Left renal cortex interstitium (tissue), 4 donors: ENCODE results near the gene CWC15. TPM values are rescaled to one million over a fixed set of nuclear protein-coding genes. Genes with fewer than 3 reads are reported as not detected.
"Not testable (repeated sequence)": the region's sequence is repeated elsewhere in the genome, so short reads cannot be mapped to it uniquely, and the experiment has no call there.

ENCODE experiments used
- DNase-seq, 4 donors: peaks; one replicate each; pipeline ENCODE4 v3.0.0-alpha.2; 2013; ENCODE audit warnings: low read depth in 4 of 4, low spot score in 2 of 4, missing footprints in 1 of 4
- polyA plus RNA-seq, 4 donors: library from polyadenylated mRNA; unstranded; fragments of 120-200 nt; gene quantifications; one replicate each; pipeline ENCODE4 v1.2.1, GENCODE V29; 2013; ENCODE audit not compliant: insufficient read length in 4 of 4

CWC15 gene
- 100 to 1,000 TPM; 111 to 120 (median 115) TPM for polyA plus RNA-seq

GRCh38 chr11:94973099-94973968, at the start of gene CWC15, which contains the start of gene KDM4D:
Gene CWC15 (minus strand): TSS chr11:94973556. CDS start chr11:94972185, 1,371 bp downstream.
Gene KDM4D (plus strand): TSS chr11:94973709. CDS start chr11:94997373, 23,664 bp downstream.
- peak; percentile 88 to 96 (median 92) for DNase-seq

GRCh38 chr11:95021468-95021867, 48.1 kb upstream of the CWC15 start:
- DNase-seq: not testable (repeated sequence)

- DNase-seq: no peak
Measured at GRCh38 chr11:95016139-95016538, 42.8 kb upstream of the CWC15 start.

- no peak for DNase-seq
Measured at GRCh38 chr11:95014184-95014821, 40.9 kb upstream of the CWC15 start.

- no peak for DNase-seq
Measured at GRCh38 chr11:95011376-95011775, 38.0 kb upstream of the CWC15 start.

GRCh38 chr11:95005642-95006041, 32.3 kb upstream of the CWC15 start:
- DNase-seq: no peak

GRCh38 chr11:95003716-95004115, 30.4 kb upstream of the CWC15 start:
- no peak for DNase-seq

GRCh38 chr11:94998285-94998684, 24.9 kb upstream of the CWC15 start:
- no peak for DNase-seq

- DNase-seq: no peak
Measured at GRCh38 chr11:94997437-94997836, 24.1 kb upstream of the CWC15 start.

- DNase-seq: no peak
Measured at GRCh38 chr11:94993400-94993943, 20.1 kb upstream of the CWC15 start.

GRCh38 chr11:94988748-94989147, 15.4 kb upstream of the CWC15 start:
- DNase-seq: no peak

GRCh38 chr11:94987378-94987777, 14.0 kb upstream of the CWC15 start:
- DNase-seq: no peak

GRCh38 chr11:94975599-94975998, 2.2 kb upstream of the CWC15 start:
- DNase-seq: no peak

- DNase-seq: no peak
Measured at GRCh38 chr11:94974178-94974577, 822 bp upstream of the CWC15 start.

GRCh38 chr11:94972700-94973098, 657 bp downstream of the CWC15 start:
- DNase-seq: no peak

- no peak for DNase-seq
Measured at GRCh38 chr11:94968334-94968958, 4.9 kb downstream of the CWC15 start.

- no peak for DNase-seq
Measured at GRCh38 chr11:94964934-94965333, 8.4 kb downstream of the CWC15 start.

GRCh38 chr11:94961255-94961654, 12.1 kb downstream of the CWC15 start:
- DNase-seq: no peak

- no peak for DNase-seq
Measured at GRCh38 chr11:94960488-94960887, 12.9 kb downstream of the CWC15 start.

- no peak for DNase-seq
Measured at GRCh38 chr11:94959179-94959578, 14.2 kb downstream of the CWC15 start.

GRCh38 chr11:94958121-94958696, 15.1 kb downstream of the CWC15 start:
- DNase-seq: no peak
